ENCODE data around the gene RMI2. TPM values are rescaled to one million over a fixed set of nuclear protein-coding genes. Genes with fewer than 3 reads are reported as not detected.

RMI2 gene
- total and polyA plus RNA-seq, 9 of the 15 experiments (the other 6 are each of a cell fraction or from before 2014, with no cell fraction given): 8.0 to 43.4 (median 32.5) TPM

GRCh38 chr16:11350921-11351335 lies 5.7 kb downstream of the RMI2 start (continued):
- TF ChIP-seq E2F1 (CRISPR knock-in tag; IDR thresholded peaks at IDR 0.05) (no peak), THAP7 (CRISPR knock-in tag; IDR thresholded peaks at IDR 0.05) (no peak), MYBL2 (IDR thresholded peaks at IDR 0.05; ENCODE audit: low read depth) (no peak), MYBL2 (CRISPR knock-in tag; IDR thresholded peaks at IDR 0.05; ENCODE audit: borderline replicate concordance) (no peak), NRF1 (conservative IDR thresholded peaks at IDR 0.05 in 1 of 2, IDR thresholded peaks at IDR 0.05 in 1 of 2) (no peak), NR2C1 (IDR thresholded peaks at IDR 0.05) (no peak), NR2C1 (tag; IDR thresholded peaks at IDR 0.05) (no peak), ZNF584 (CRISPR knock-in tag; IDR thresholded peaks at IDR 0.05; ENCODE audit: low read depth) (no peak), ATF4 (CRISPR knock-in tag; IDR thresholded peaks at IDR 0.05) (no peak), ZEB2 (IDR thresholded peaks at IDR 0.05) (no peak), ZNF212 (CRISPR knock-in tag; IDR thresholded peaks at IDR 0.05) (no peak), ZBTB2 (IDR thresholded peaks at IDR 0.05) (no peak)
